AG09319 (cell line): ENCODE data around the gene PTP4A2.
"Not testable (repeated sequence)": the region's sequence is repeated elsewhere in the genome, so short reads cannot be mapped to it uniquely, and the experiment has no call there.

Experiments
- DNase-seq: peaks from one replicate; pipeline ENCODE4 v3.0.0-alpha.2; 2010; ENCODE audit warnings: low read depth; ENCODE audit errors: extremely low read depth
- TF ChIP-seq, protein P1 (sequence below): IDR thresholded peaks from 2 replicates; pipeline ENCODE4 v1.5.1; 2011; ENCODE audit warnings: low read depth, mild to moderate bottlenecking, inconsistent platforms, low read length, moderate library complexity

The PTP4A2 gene

DNA sequence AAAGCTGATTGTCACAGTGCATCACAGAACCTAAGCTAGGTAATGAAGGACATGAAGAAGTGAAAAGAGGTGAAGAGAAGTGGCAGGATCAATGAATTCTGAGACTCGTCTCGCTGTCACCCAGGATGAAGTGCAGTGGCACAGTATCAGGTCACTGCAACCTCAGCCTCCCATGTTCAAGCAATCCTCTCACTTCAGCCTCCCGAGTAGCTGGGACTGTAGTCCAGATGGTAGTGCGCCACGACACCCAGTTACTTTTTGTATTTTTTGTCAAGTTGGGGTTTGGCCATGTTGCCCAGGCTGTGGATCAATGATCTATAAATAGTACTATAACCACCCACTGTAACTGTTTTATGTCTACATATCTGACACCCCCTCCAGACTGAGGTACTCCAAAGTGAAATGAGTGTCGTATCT is 33.1 kb downstream of the PTP4A2 start:
- TF ChIP-seq, protein P1, sequence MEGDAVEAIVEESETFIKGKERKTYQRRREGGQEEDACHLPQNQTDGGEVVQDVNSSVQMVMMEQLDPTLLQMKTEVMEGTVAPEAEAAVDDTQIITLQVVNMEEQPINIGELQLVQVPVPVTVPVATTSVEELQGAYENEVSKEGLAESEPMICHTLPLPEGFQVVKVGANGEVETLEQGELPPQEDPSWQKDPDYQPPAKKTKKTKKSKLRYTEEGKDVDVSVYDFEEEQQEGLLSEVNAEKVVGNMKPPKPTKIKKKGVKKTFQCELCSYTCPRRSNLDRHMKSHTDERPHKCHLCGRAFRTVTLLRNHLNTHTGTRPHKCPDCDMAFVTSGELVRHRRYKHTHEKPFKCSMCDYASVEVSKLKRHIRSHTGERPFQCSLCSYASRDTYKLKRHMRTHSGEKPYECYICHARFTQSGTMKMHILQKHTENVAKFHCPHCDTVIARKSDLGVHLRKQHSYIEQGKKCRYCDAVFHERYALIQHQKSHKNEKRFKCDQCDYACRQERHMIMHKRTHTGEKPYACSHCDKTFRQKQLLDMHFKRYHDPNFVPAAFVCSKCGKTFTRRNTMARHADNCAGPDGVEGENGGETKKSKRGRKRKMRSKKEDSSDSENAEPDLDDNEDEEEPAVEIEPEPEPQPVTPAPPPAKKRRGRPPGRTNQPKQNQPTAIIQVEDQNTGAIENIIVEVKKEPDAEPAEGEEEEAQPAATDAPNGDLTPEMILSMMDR = no peak

DNA sequence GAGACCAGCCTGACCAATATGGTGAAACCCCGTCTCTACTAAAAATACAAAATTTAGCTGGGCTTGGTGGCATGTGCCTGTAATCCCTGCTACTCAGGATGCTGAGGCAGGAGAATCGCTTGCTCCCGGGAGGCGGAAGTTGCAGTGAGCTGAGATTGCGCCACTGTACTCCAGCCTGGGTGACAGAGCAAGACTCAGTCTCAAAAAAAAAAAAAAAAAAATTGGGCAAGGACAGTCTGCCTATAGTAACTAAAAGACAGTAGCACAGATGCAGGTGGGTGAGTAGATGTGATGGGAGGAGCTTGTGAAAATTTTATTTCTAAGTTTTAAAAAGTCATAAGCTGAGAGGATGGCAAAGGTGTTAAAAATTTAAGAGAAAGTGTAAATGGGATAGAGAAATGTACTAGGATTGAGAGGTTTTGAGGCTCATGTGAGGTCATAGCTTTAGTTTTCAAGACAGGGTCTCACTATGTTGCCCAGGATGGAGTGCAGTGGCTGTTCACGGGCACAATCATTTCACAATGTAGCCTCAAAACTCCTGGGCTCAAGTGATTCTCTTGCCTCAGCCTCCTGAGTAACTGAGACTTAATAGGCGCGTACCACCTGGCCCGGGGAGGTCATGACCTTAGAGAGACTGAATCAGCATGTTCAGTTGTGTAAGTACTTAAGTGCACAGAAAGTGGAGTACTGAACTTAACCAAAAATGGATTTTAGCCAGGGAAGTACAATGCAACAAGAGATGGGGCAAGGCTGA is 33.7 kb downstream of the PTP4A2 start:
- TF ChIP-seq, protein P1 = no peak
- no peak for DNase-seq

More for the DNA sequence above, 33.1 kb downstream of the PTP4A2 start:
- no peak for DNase-seq

DNA sequence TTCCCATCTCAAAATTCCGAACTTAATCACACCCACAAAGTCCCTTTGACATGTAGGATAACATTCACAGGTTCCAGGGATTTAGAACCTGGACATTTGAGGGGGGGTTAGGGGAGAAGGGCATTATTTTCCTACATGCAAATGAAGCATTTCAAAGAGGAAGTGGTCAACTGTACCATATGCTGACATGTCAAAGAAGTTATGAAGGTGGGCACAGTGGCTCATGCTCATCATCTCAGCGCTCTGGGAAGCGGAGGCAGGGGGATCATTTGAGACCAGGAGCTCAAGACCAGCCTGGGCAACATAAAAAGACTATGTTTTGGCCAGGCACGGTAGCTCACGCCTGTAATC is 35.7 kb downstream of the PTP4A2 start:
- TF ChIP-seq, protein P1 = no peak
- no peak for DNase-seq

DNA sequence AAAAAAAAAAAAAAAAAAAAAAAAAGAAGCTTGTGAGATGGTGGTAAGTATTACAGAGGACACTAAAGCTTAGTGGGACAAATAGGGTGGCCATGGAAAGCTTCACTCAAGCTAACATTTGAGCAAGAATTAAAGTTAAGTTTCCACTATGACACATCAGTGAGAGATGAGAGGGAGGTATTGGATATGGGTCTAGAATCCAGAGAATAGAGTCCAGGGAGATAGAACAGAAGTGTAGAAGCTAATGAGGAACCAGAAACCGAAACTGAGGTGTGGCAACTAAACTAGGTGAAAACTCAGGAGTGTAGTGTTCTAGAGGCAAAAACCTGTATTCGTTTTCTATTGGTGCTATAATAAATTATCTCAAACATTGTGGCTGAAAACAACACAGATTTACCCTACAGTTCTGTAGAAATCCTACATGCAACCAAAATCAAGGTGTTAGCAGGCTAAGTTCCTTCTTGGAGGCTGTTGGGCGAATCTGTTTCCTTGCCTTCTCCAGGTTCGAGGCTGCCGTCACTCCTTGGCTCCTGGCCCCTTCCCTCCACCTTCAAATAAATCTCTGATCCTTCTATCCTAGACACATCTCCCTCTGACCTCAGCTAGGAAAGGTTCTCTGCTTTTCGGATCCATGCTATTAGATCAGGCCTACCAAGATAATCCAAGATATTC is 36.2 kb downstream of the PTP4A2 start:
- TF ChIP-seq, protein P1 = no peak
- no peak for DNase-seq

DNA sequence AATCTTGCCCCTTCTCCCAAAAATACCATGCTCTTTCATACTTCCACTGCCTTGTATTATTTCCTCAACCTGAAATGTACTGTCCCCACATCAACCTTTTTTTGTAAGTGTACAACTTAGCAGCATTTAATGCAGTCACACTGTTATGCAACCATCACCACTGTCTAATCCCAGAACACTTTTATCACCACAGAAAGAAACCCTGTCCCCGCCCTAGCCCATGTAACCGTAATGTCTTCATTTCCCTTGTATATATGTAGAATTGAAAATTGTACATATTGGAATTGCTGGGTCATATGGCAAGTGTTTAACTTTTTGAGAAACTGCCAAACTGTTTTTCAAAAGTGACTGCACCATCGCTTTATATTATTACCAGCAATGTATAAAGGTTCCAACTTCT is 37.4 kb downstream of the PTP4A2 start:
- TF ChIP-seq, protein P1 = no peak
- no peak for DNase-seq

DNA sequence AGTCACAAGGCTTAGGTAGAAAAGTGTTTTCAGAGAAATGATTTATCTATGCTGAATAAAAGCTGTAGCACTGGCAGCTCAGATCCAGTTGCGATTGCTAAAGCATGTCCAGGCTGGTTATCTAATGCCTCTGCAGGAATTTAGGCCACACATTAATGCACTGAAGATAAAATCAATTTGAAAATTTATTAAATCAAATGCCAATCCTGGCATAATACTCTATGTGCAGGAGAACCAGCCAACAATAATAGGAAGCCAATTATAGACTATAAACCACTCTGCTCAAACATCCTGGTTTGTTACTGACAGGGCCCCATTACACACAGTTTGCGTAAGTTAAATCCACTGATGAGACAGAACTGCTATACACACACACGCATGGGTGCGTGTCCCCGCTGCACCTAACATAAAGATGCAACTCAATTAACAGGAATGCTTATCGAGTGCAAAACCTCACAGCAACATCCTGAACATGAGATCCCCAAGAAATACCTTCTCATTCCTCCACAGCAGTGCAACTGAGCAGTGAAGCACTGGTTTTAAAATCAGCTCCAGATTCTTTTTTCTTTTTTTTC is 40.6 kb downstream of the PTP4A2 start:
- DNase-seq = no peak
- TF ChIP-seq, protein P1 = no peak

DNA sequence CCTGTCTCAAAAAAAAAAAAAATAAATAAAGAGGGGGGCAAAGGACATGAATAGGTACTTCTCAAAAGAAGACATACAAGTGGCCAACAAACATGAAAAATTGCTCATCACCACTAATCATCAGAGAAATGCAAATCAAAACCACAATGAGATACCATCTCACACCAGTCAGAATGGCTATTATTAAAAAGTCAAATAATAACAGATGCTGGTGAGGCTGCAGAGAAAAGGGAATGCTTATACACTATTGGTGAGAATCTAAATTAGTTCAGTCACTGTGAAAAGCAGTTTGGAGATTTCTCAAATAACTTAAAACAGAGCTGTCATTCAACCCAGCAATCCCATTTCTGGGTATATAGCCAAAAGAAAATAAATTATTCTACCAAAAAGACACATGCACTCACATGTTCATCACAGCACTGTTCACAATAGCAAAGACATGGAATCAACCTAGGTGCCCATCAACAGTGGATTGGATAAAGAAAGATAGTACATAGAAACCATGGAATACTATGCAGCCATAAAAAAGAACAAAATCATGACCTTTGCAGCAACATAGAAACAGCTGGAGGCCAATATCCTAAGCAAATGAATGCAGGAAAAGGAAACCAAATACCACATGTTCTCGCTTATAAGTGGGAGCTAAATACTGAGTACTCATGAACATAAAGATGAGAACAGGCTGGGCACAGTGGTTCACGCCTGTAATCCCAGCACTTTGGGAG is 42.5 kb downstream of the PTP4A2 start:
- not testable (repeated sequence) for DNase-seq
